Activated T-cell treated with anti-CD3 and anti-CD28 coated beads for 24 hours (primary cell): ENCODE data around the gene TLCD5.

Experiments
- DNase-seq: peaks from one replicate; pipeline ENCODE4 v3.0.0-alpha.2; 2020; ENCODE audit warnings: low read depth

Gene TLCD5

GRCh38 chr11:120324932-120325810 is at the start of gene TLCD5:
TSS of gene TLCD5 (plus strand) at chr11:120325299. CDS start at chr11:120327442, 2,143 bp downstream.
- DNase-seq: no peak

- no peak for DNase-seq
Observed at GRCh38 chr11:120279502-120279901, 45.6 kb upstream of the TLCD5 start.

- no peak for DNase-seq
Observed at GRCh38 chr11:120280600-120281051, 44.5 kb upstream of the TLCD5 start.

DNA sequence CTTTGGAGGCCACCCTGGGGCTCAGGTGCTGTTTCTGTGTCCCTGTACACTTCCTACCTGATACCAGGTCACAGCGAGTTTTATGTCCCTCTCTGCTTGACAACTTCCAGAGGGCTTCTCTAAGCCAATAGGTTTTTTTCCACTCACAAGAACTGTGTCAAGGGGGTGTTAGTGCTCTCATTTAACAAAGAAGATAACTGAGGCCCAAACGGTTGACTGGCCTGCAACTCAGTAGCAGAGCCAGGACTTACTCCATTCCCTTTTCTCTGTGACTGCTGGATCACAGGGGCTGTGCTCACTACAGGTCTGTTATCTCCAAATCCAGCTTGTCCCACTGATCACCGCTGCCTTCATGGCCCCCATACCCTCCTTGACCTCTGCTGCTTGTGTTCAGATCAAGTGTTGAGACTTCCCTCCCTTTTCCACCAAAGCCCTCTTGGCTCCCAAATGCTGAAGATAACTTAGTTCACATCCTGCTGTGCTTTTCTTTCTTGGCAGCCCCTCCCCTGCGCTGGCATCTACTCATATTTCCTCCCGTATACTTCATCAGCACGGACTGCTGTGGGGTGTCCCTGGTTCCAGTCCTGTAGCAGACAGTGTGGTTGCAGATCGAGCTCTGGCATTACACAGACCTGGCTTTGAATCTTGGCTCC is 43.8 kb upstream of the TLCD5 start:
- no peak for DNase-seq

GRCh38 chr11:120283124-120283523 is 42.0 kb upstream of the TLCD5 start:
- no peak for DNase-seq

DNA sequence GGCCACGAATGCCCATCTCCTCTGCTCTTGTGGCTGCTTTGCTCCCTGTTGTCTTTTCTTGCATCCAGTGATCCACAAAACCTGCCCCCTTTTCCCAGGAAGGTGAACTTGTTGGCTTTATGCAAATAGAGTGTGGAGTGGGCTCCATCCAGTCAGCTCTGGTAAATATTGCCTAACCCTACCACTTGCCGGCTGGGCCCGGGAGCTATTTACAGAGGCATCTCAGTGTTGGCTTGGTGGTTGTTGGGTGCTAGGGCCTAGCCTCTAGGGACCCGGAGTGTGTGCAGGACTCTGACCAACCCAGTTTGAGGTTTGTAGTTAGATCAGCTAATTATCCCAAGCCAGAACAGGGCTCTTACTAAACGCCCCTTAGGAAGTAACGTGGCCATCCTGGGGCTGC is 40.8 kb upstream of the TLCD5 start:
- no peak for DNase-seq

- DNase-seq: no peak
Observed at GRCh38 chr11:120285256-120285655, 39.8 kb upstream of the TLCD5 start.

- no peak for DNase-seq
Observed at GRCh38 chr11:120288021-120288420, 37.1 kb upstream of the TLCD5 start.

GRCh38 chr11:120289426-120289825 is 35.7 kb upstream of the TLCD5 start:
- no peak for DNase-seq

DNA sequence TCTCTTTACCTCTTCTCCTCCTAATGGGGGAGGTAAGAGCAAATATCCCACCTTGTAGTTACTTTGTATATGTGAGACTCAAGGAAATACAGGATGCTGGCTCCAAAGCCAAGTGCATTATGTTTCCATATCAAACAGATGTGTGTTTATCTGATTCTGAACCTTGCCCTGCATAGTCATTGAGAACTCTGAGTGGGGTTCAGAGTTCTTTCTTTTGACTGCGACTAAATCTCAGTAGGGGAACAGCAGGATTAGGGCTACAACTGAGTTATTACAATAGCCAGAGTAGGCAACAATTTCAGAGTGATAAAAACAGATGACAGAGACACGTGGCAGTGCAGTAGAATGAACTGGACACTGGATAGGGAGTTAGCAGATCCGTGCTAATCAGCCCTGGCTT is 34.1 kb upstream of the TLCD5 start:
- DNase-seq: no peak

DNA sequence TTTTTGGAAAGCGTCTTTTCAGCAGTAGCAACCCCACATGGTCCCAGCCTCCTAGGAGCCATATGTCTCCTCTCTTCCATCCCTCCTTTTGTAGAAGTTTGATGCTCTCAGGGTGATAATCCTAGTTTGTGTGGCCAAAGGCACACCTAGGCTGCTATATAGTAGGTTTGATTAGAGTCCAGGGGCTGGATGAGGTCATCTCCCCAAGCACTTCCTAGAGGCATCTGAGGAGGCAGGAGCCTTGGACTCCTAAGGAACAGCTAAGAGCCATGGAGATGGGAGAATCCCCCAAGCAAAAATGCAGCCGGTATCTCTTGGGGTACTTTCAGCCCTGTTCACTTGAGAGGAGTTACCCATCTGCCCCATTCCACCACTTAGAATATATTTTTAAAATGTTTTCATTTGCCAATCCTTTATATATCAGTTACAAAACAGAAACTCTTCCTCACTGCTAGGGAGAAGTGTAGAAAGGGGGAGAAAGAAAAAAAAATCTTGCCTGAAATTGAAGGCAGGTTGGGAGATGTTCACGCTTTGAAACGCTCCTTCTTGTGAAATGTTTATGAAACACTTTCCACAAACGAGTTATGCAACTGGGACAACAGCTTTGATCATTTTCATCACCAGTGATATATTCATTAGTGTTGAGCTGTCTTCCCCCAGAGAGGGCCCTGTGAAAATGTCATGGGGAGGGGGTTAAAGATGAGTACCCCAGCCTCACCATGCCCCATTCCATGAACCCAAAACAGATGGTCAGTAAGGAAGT is 31.9 kb upstream of the TLCD5 start:
- no peak for DNase-seq

- DNase-seq: no peak
Observed at GRCh38 chr11:120294096-120294495, 31.0 kb upstream of the TLCD5 start.

GRCh38 chr11:120295099-120295498 is 30.0 kb upstream of the TLCD5 start:
- no peak for DNase-seq

GRCh38 chr11:120296554-120296953 is 28.5 kb upstream of the TLCD5 start:
- DNase-seq: no peak

DNA sequence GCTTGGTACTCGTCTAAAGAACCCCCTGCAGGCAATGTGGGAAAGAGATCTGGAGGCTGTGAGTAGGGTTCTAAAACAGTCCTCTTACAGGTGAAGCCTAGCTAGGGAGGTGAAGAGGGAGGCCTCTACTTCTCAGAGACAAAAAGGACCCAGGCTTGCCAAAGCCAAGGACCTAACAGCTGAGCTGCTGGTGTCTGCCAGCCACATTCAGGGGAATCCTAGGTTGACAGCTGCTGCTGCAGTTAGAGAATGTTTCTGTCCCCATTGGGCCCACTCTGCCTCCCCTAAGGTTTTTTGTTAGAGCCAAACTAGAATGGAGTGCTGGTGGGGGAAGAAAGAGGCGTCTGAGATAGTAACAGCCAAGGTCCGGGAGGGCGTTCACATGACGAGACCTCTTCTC is 26.6 kb upstream of the TLCD5 start:
- DNase-seq: no peak

DNA sequence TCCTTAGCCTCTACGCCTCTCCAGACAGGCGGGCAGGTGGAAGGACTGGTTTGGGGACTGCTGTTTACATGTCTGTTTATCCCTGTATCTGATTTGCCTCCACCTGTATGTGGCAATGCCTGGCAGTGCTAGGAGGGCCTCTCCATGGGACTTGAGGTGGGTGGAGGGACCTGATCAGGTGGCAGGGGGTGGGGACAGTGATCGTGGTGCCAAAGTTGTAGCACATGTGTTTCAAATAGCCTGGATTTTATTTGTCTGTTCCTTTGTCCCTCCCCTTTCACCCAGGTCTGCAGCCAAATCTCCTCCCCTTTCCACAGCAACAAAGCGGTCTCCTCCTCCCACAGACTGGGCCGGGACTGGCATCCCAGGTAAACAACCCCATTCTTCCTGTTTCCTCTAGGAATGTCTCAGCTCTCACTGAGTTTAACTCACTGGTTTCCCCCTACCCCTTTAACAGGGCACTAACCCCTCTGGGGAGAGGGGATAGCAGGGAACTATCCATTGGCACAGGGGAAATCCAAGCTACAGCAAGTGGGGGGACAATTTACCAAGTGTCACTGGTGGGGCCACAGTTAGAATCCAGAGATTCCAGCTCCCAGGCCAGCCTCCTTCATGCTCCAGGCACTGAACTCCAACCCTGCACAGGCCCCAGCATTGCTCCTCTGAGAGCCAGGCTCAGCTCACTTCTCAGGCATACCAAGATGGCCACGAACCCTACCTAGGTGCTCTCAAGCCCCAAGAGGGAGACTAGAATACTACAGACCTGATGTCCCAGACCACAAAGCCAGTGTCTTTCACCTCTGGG is 22.9 kb upstream of the TLCD5 start:
- no peak for DNase-seq

DNA sequence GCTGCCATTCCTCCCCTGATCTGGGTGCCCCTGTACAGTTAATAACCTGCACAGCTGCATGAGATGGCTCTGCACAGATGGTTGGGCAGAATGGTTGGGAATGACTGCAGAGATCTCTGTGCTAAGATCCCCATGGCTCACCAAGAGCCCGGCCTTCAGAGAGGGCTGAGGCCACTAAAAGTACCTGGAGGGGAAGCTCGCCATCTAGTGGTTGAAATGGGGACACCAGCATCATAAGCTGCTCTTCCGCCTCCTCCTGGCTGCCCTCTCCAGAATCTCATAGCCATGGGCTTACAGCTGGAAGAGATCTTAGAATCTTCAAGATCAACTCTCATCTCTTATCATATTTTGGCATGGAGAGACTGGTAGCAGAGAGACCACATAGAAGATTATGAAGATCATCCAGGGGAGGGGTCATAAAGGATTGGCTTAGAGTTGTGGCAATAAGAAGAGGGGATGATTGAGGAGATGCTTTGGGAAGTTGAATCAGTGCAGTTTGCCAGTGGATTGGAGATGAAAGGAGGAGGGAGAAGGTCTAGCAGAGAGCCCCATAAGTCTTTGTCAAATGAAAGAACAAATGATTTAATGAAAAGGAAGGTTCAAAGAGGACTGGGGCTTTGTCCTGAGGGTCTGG is 22.0 kb upstream of the TLCD5 start:
- DNase-seq: peak; percentile 30

DNA sequence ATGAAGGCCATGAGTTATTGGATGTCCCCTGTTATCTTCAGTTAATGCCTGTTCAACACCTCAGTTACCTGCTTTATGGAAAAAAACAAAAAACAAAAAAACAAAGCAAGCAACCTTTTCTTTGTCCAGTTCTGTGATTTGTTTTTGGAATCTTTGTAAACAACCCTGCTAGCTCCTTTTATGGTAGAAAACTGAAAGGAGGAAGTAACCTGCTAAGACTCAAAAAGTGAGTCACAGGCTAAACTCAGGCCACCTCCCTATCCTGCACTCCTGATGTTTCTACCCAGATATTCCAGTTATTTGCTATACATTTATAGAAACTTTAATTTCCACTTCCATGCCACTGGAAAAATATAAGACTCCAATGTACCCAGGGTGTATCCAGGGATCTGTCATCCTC is 20.6 kb upstream of the TLCD5 start:
- no peak for DNase-seq

GRCh38 chr11:120305286-120305685 is 19.8 kb upstream of the TLCD5 start:
- no peak for DNase-seq

DNA sequence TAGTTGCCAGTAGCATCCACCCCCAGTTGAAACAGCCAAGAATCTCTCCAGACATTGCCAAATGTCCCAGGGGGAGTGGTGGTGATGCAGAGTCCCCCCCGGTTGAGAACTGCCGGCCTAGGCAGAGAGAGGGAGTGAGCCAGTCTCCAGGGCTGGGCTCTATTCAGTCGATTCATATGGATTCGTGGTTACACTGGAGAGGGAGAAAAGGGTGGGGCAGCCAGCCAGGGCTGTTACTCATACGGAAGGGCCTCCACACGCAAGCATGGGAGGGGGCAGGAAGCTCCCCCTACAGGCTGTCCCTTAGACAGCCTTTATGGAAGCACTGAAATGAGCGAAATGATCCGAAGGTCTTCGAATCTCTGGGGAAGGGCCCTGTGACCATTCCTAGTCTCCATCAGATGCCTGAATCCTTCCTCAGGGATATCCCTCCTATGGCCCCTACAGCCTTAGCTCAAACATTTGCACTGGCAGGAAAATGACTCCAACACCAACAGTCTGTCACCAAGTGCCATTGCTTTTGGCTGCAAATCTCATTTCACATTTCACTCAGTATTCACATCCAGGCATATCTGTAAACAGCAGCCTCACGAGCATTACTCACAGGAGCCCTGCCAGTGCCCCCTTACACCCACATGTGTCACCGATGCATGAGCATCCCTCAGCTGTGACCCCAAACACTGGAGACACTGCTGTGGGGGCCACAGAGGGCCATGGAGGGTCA is 18.4 kb upstream of the TLCD5 start:
- DNase-seq: no peak

DNA sequence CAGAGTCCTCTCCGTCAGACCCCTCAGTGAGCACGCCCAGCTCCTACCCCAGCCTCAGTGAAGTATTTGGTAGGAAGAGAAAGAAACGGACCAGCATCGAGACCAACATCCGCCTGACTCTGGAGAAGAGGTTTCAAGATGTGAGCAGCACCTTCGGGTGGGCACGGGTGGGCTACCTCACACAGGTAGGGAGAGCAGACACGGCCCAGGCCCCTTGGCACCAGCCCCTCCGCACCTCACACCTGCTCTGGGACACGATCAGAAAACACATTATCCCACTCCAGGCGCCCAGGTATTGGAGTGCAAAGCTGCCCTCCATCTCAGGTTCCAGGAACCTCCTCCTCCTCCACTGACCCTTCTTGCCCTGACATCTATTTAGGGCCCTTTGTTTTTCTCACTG is 17.6 kb upstream of the TLCD5 start:
- no peak for DNase-seq
